ENCODE results near the gene ST8SIA5. TPM values are rescaled to one million over a fixed set of nuclear protein-coding genes. Genes with fewer than 3 reads are reported as not detected.

Gene ST8SIA5
- total RNA-seq, 1 experiment from 2014 or later, result 0.54 TPM

DNA sequence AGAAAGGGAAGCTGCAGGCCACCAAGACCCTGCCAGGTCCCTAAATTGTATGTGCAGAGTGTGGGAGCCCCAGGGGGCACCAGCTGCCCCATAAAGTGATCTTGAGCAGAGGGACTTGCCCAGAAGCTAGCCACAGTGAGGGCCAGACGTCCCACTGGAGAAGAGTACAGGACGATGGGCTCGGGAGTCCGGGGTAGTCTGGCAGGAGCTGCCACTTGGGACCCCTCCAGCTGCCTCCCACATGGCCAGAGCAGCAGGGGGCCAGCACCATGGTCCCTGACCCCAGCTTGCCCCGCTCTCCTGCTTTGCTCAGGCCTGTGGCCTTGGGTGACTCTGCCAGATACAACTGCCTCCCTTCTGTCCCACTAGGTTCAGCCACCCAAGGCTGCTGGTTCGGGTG is 88.2 kb downstream of the ST8SIA5 start (continued):
- no peak for TF ChIP-seq ZNF274 (IDR thresholded peaks at IDR 0.05; ENCODE audit: low read depth, low read length)
- no peak for TF ChIP-seq YY1 (IDR thresholded peaks at IDR 0.05; ENCODE audit: extremely low read depth, insufficient replicate concordance, low read depth, low read length)
- no peak for TF ChIP-seq JUND (IDR thresholded peaks at IDR 0.05)
- TF ChIP-seq EZH2phosphoT487 (IDR thresholded peaks at IDR 0.05; ENCODE audit: borderline replicate concordance), result no peak
- TF ChIP-seq, protein P1, sequence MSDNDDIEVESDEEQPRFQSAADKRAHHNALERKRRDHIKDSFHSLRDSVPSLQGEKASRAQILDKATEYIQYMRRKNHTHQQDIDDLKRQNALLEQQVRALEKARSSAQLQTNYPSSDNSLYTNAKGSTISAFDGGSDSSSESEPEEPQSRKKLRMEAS (IDR thresholded peaks at IDR 0.05), result no peak
- TF ChIP-seq, protein P2, sequence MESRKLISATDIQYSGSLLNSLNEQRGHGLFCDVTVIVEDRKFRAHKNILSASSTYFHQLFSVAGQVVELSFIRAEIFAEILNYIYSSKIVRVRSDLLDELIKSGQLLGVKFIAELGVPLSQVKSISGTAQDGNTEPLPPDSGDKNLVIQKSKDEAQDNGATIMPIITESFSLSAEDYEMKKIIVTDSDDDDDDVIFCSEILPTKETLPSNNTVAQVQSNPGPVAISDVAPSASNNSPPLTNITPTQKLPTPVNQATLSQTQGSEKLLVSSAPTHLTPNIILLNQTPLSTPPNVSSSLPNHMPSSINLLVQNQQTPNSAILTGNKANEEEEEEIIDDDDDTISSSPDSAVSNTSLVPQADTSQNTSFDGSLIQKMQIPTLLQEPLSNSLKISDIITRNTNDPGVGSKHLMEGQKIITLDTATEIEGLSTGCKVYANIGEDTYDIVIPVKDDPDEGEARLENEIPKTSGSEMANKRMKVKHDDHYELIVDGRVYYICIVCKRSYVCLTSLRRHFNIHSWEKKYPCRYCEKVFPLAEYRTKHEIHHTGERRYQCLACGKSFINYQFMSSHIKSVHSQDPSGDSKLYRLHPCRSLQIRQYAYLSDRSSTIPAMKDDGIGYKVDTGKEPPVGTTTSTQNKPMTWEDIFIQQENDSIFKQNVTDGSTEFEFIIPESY (IDR thresholded peaks at IDR 0.05; ENCODE audit: extremely low read depth, insufficient replicate concordance, low read length), result no peak
- no peak for TF ChIP-seq SIN3A (IDR thresholded peaks at IDR 0.05; ENCODE audit: low read depth)
- TF ChIP-seq SRF (IDR thresholded peaks at IDR 0.05; ENCODE audit: low read depth), result no peak

DNA sequence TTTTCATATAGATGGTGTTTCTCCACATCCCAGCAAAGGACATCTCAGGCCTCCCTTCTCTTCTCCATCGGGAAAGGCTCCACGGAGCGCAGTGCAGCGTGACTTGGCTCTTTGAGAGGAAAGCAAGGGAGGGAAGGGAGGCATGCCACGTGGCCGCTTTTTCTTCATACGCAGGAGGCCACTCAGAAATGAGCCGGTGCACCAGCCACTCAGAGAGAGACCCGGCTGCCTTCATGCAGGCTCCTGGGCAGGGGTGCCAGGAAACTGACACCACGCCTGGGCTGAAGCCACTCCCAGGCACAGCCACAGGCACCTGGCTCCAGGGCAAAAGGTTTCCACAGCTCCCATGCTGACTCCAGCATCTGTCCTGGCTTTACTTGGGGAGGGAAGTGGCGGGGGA is 88.7 kb downstream of the ST8SIA5 start:
- POLR2A ChIA-PET, result no interaction called here
- RAD21 ChIA-PET (ENCODE audit: low non-redundant PET in 1 of 2, low total read pairs in 2 of 2, uncharacterized antibody in 2 of 2, unreplicated experiment in 2 of 2), result no interaction called here

More for the DNA sequence above, 88.7 kb downstream of the ST8SIA5 start:
- Histone ChIP-seq H3K27me3 (ENCODE audit: insufficient read depth, low read length) (0 out of 2 replicates have a peak, but pooled peaks cover 9% of the 10 kb centered on the region), H2AFZ (ENCODE audit: low read depth, low read length, poor library complexity, severe bottlenecking) (no peak overlapping the region), H4K20me1 (ENCODE audit: insufficient read depth) (no peaks in the 10 kb centered on the region), H3K27ac (ENCODE audit: low read depth, low read length) (no peak overlapping the region), H3K9me2 (ENCODE audit: insufficient read depth) (no peaks in the 10 kb centered on the region), H3K36me3 (ENCODE audit: control insufficient read depth in 1 of 2, insufficient read depth in 2 of 2, low read length in 2 of 2) (no peaks in the 10 kb centered on the region), H3K79me2 (ENCODE audit: insufficient read depth, low read length) (no peaks in the 10 kb centered on the region), H3K4me1 (ENCODE audit: control insufficient read depth in 1 of 2, insufficient read depth in 2 of 2, low read length in 2 of 2) (no peaks in the 10 kb centered on the region), H3K9ac (ENCODE audit: low read length) (no peak overlapping the region), H3K9me3 (ENCODE audit: control insufficient read depth in 1 of 2, insufficient read depth in 1 of 2, low read depth in 1 of 2, low read length in 2 of 2) (no peaks in the 10 kb centered on the region), H3K4me2 (ENCODE audit: low read length) (no peak overlapping the region), H3K4me3 (replicated peaks in 1 of 2; ENCODE audit: low read depth in 1 of 2, low read length in 2 of 2) (no peak overlapping the region)
- BruUV-seq (replicated peaks), result no TSS peak
- ATAC-seq, result no peak
- CTCF ChIA-PET, result interaction anchor here (1.3 kb wide), 1 partner anchor 10 kb away, joined by 3 read pairs; no protein-coding TSS in a partner anchor
- DNase-seq (ENCODE audit: low read depth, low spot score), result no peak
- intact Hi-C loops (cut with micrococcal nuclease), result no loop called here
- TF ChIP-seq FOSL1 (IDR thresholded peaks at IDR 0.05; ENCODE audit: low read depth), result no peak
- TF ChIP-seq CTCF (IDR thresholded peaks at IDR 0.05 in 2 of 3, conservative IDR thresholded peaks at IDR 0.05 in 1 of 3; ENCODE audit: borderline replicate concordance in 1 of 3, insufficient read depth in 1 of 3, low read depth in 2 of 3, low read length in 2 of 3), result no peak
- TF ChIP-seq ZNF274 (IDR thresholded peaks at IDR 0.05; ENCODE audit: low read depth, low read length), result no peak
- no peak for TF ChIP-seq YY1 (IDR thresholded peaks at IDR 0.05; ENCODE audit: extremely low read depth, insufficient replicate concordance, low read depth, low read length)
- TF ChIP-seq ZFX (IDR thresholded peaks at IDR 0.05), result no peak
- no peak for TF ChIP-seq CEBPB (IDR thresholded peaks at IDR 0.05; ENCODE audit: low read depth)
- TF ChIP-seq SRF (IDR thresholded peaks at IDR 0.05; ENCODE audit: low read depth), result no peak
- TF ChIP-seq, protein P1 (IDR thresholded peaks at IDR 0.05), result no peak
- no peak for TF ChIP-seq ELF1 (IDR thresholded peaks at IDR 0.05; ENCODE audit: borderline replicate concordance, low read depth)
- TF ChIP-seq EZH2phosphoT487 (IDR thresholded peaks at IDR 0.05; ENCODE audit: borderline replicate concordance), result no peak

All from HCT116 (cell line).